HEK293 (cell line): ENCODE measurements around the gene MBD6.

Source experiments
- CTCF ChIA-PET: fragments of 350-600 bp; formaldehyde crosslinking; extraction: SDS; loops from one replicate; lab custom pipeline; 2021; ENCODE audit warnings: antibody characterized with exemption; lab: Yijun Ruan, JAX
- POLR2A ChIA-PET: fragments of 300-600 bp; formaldehyde crosslinking; extraction: SDS; loops from one replicate; lab custom pipeline; 2020; ENCODE audit warnings: antibody characterized with exemption, inconsistent platforms; lab: Yijun Ruan, JAX
- H3K27ac ChIP-seq: fragments of 200-500 bp; sonication (Bioruptor generic); 2 replicates; pipeline ENCODE4 v1.5.1; 2014; ENCODE audit warnings: low read depth, low read length, control low read depth, inconsistent platforms; ENCODE audit errors: extremely low read depth
- H3K36me3 ChIP-seq, 2 experiments: fragments of 200-500 bp in 1 of 2; sonication (Bioruptor generic) in 1 of 2; 1 replicate in 1 of 2; 2 replicates in 1 of 2; pipeline ENCODE4 v1.5.1; 2014 to 2017; ENCODE audit warnings: inconsistent platforms in 2 of 2, low read length in 2 of 2; ENCODE audit not compliant: control insufficient read depth in 2 of 2, insufficient read depth in 1 of 2
- H3K4me1 ChIP-seq: fragments of 200-500 bp; sonication (Bioruptor generic); 2 replicates; pipeline ENCODE4 v1.5.1; 2014; ENCODE audit warnings: mild to moderate bottlenecking, low read length, inconsistent platforms; ENCODE audit not compliant: control insufficient read depth, insufficient read depth
- H3K4me3 ChIP-seq: 2 replicates; pipeline ENCODE4 v1.5.1; 2011; ENCODE audit warnings: low read depth, mild to moderate bottlenecking, control low read depth, low read length, moderate library complexity
- H3K9me3 ChIP-seq: fragments of 200-500 bp; sonication (Bioruptor generic); 2 replicates; pipeline ENCODE4 v1.5.1; 2014; ENCODE audit warnings: low read depth, low read length, inconsistent platforms; ENCODE audit not compliant: control insufficient read depth, insufficient read depth
- CTCF ChIP-seq: fragments of 450-650 bp; formaldehyde crosslinking; IDR thresholded peaks from 2 replicates; pipeline ENCODE4 v1.5.1; 2016; ENCODE audit warnings: missing biosample characterization, missing genetic modification characterization
- FEZF1 ChIP-seq: fragments of 450-650 bp; formaldehyde crosslinking; IDR thresholded peaks from 2 replicates; pipeline ENCODE4 v1.5.1; 2016; ENCODE audit warnings: missing biosample characterization, missing genetic modification characterization
- KLF17 ChIP-seq: fragments of 450-650 bp; formaldehyde crosslinking; IDR thresholded peaks from 2 replicates; pipeline ENCODE4 v1.5.1; 2016; ENCODE audit warnings: missing biosample characterization, missing genetic modification characterization
- MEIS1 ChIP-seq: sonication (generic); formaldehyde crosslinking; IDR thresholded peaks from 2 replicates; pipeline ENCODE4 v1.8.1; 2022; ENCODE audit warnings: missing genetic modification reagents, mild to moderate bottlenecking, borderline replicate concordance
- OSR2 ChIP-seq: fragments of 450-650 bp; formaldehyde crosslinking; IDR thresholded peaks from 2 replicates; pipeline ENCODE4 v1.5.1; 2016; ENCODE audit warnings: missing biosample characterization, missing genetic modification characterization
- RBAK ChIP-seq: fragments of 450-650 bp; formaldehyde crosslinking; IDR thresholded peaks from 2 replicates; pipeline ENCODE4 v1.5.1; 2016; ENCODE audit warnings: missing biosample characterization, missing genetic modification characterization
- SCRT2 ChIP-seq: fragments of 450-650 bp; formaldehyde crosslinking; IDR thresholded peaks from 2 replicates; pipeline ENCODE4 v1.5.1; 2016; ENCODE audit warnings: missing biosample characterization, missing genetic modification characterization
- SP7 ChIP-seq: fragments of 450-650 bp; formaldehyde crosslinking; IDR thresholded peaks from 2 replicates; pipeline ENCODE4 v1.5.1; 2016; ENCODE audit warnings: missing biosample characterization, missing genetic modification characterization
- ZBTB1 ChIP-seq: fragments of 450-650 bp; formaldehyde crosslinking; IDR thresholded peaks from 2 replicates; pipeline ENCODE4 v1.5.1; 2016; ENCODE audit warnings: missing biosample characterization, missing genetic modification characterization
- ZNF10 ChIP-seq: fragments of 450-650 bp; formaldehyde crosslinking; IDR thresholded peaks from 2 replicates; pipeline ENCODE4 v1.5.1; 2017; ENCODE audit warnings: missing biosample characterization, missing genetic modification characterization
- ZNF114 ChIP-seq: fragments of 450-650 bp; formaldehyde crosslinking; IDR thresholded peaks from 2 replicates; pipeline ENCODE4 v1.5.0; 2017; ENCODE audit warnings: missing biosample characterization, missing genetic modification characterization
- ZNF140 ChIP-seq: fragments of 450-650 bp; formaldehyde crosslinking; IDR thresholded peaks from 2 replicates; pipeline ENCODE4 v1.5.1; 2016; ENCODE audit warnings: missing biosample characterization, missing genetic modification characterization
- ZNF157 ChIP-seq: fragments of 450-650 bp; formaldehyde crosslinking; IDR thresholded peaks from 2 replicates; pipeline ENCODE4 v1.5.1; 2016; ENCODE audit warnings: missing biosample characterization, missing genetic modification characterization
- ZNF174 ChIP-seq: fragments of 450-650 bp; formaldehyde crosslinking; IDR thresholded peaks from 2 replicates; pipeline ENCODE4 v1.5.0; 2017; ENCODE audit warnings: missing biosample characterization, mild to moderate bottlenecking, missing genetic modification characterization
- ZNF202 ChIP-seq: fragments of 450-650 bp; formaldehyde crosslinking; IDR thresholded peaks from 2 replicates; pipeline ENCODE4 v1.5.1; 2016; ENCODE audit warnings: missing biosample characterization, missing genetic modification characterization, borderline replicate concordance
- ZNF239 ChIP-seq: fragments of 450-650 bp; formaldehyde crosslinking; IDR thresholded peaks from 2 replicates; pipeline ENCODE4 v1.5.1; 2016; ENCODE audit warnings: missing biosample characterization, missing genetic modification characterization
- ZNF350 ChIP-seq: fragments of 450-650 bp; formaldehyde crosslinking; IDR thresholded peaks from 2 replicates; pipeline ENCODE4 v1.5.0; 2017; ENCODE audit warnings: missing biosample characterization, mild to moderate bottlenecking, missing genetic modification characterization
- ZNF354C ChIP-seq: fragments of 450-650 bp; formaldehyde crosslinking; IDR thresholded peaks from 2 replicates; pipeline ENCODE4 v1.5.1; 2016; ENCODE audit warnings: missing biosample characterization, missing genetic modification characterization, low read depth, borderline replicate concordance
- ZNF366 ChIP-seq: fragments of 450-650 bp; formaldehyde crosslinking; conservative IDR thresholded peaks from 2 replicates; pipeline ENCODE4 v1.5.1; 2016; ENCODE audit warnings: missing biosample characterization, missing genetic modification characterization
- ZNF473 ChIP-seq: fragments of 450-650 bp; formaldehyde crosslinking; IDR thresholded peaks from 2 replicates; pipeline ENCODE4 v1.5.1; 2017; ENCODE audit warnings: missing biosample characterization, missing genetic modification characterization
- ZNF629 ChIP-seq: fragments of 450-650 bp; formaldehyde crosslinking; IDR thresholded peaks from 2 replicates; pipeline ENCODE4 v1.5.1; 2017; ENCODE audit warnings: missing biosample characterization, missing genetic modification characterization
- ZNF639 ChIP-seq: fragments of 450-650 bp; formaldehyde crosslinking; IDR thresholded peaks from 2 replicates; pipeline ENCODE4 v1.5.1; 2016; ENCODE audit warnings: missing biosample characterization, missing genetic modification characterization
- ZNF664 ChIP-seq: fragments of 450-650 bp; formaldehyde crosslinking; IDR thresholded peaks from 2 replicates; pipeline ENCODE4 v1.5.1; 2016; ENCODE audit warnings: missing biosample characterization, missing genetic modification characterization
- TF ChIP-seq, protein P1 (sequence below): fragments of 450-650 bp; formaldehyde crosslinking; IDR thresholded peaks from 2 replicates; pipeline ENCODE4 v1.5.1; 2017; ENCODE audit warnings: missing biosample characterization, mild to moderate bottlenecking, missing genetic modification characterization, moderate library complexity

The MBD6 gene

DNA sequence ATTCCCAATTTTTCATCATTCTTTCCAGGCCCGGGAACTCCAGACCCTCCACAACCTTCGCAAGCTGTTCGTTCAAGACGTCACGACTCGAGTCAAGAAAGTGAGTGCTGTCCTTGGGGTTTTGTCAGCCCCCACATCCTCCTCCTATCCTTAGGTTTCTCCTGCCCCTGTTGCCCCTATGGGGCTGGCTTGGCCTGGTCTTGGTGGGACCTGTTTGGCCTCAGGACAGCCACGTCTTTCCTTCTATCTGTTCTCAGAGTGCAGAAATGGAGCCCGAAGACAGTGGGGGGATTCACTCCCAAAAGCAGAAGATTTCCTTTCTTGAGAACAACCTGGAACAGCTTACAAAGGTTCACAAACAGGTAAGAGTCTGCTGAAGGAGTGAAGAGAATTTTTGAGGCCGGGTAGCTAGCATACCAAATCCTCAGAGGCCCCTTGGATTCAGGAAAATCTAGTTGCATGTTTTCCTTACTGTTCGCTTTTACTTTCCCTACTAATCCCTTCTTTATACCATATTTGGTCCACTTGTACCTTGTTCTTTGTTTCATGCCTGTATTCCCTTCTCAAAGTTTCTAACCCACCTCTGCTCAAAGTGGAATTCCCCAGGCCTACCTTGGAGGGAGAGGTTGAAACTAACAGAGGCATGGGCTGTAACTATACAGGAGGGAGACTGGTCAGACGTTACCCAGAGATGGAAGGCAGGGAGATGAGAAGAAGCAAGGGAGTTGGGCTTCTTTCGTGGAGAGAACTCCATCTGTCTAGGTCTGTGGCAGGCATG is 55.5 kb downstream of the MBD6 start:
- CTCF ChIA-PET = interaction anchor here (1.0 to 1.3 kb wide), 2 partner anchors 42 to 157 kb away, joined by 3 read pairs; no protein-coding TSS in a partner anchor
- H3K36me3 ChIP-seq = peaks cover 8 to 66% of the 10 kb centered on the region in 2 experiments; a peak in 2 of 3 replicates

DNA sequence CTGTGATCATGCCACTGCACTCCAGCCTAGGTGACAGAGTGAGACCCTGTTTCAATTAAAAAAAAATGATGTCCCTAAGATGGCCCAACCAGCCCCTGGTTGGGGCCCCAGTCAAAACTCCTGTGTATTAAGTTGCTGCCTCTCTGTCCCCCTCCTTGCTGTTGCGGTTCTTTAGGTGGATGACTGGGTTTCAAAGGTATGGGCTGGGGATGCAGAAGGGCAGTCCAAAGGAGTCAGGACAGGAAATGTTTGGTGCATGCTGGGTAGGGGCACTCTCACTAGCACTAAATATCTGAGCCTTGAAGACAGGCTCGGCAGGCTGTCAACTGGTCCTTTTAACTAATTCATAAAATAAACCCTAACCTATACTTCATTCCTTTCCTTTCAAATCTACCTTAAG is 56.4 kb downstream of the MBD6 start:
- H3K4me1 ChIP-seq = no peaks in the 10 kb centered on the region
- ChIA-PET POLR2A (no interaction called here), CTCF (interaction anchor here (1.1 kb wide), 1 partner anchor 19 kb away, joined by 3 read pairs; no protein-coding TSS in a partner anchor)
- no peak overlapping the region for H3K27ac ChIP-seq
- no peak overlapping the region for H3K4me3 ChIP-seq
- no peaks in the 10 kb centered on the region for H3K9me3 ChIP-seq
- no peak for TF ChIP-seq ZNF239
- TF ChIP-seq ZNF473 (tag by site-specific recombination) = no peak
- no peak for TF ChIP-seq ZNF629 (tag by site-specific recombination)
- TF ChIP-seq, protein P1, sequence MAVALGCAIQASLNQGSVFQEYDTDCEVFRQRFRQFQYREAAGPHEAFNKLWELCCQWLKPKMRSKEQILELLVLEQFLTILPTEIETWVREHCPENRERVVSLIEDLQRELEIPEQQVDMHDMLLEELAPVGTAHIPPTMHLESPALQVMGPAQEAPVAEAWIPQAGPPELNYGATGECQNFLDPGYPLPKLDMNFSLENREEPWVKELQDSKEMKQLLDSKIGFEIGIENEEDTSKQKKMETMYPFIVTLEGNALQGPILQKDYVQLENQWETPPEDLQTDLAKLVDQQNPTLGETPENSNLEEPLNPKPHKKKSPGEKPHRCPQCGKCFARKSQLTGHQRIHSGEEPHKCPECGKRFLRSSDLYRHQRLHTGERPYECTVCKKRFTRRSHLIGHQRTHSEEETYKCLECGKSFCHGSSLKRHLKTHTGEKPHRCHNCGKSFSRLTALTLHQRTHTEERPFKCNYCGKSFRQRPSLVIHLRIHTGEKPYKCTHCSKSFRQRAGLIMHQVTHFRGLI (tag by site-specific recombination) = no peak
- TF ChIP-seq SCRT2 (tag by site-specific recombination) = no peak
- TF ChIP-seq ZNF10 (tag by site-specific recombination) = no peak
- TF ChIP-seq KLF17 (tag by site-specific recombination) = no peak
- TF ChIP-seq ZNF140 (tag by site-specific recombination) = no peak
- no peak for TF ChIP-seq ZNF114 (tag by site-specific recombination)
- TF ChIP-seq ZNF639 = no peak
- TF ChIP-seq OSR2 (tag by site-specific recombination) = no peak
- no peak for TF ChIP-seq CTCF (tag by site-specific recombination)
- TF ChIP-seq ZNF202 (tag by site-specific recombination) = no peak
- TF ChIP-seq MEIS1 (CRISPR knock-in tag) = no peak
- no peak for TF ChIP-seq ZNF366 (tag by site-specific recombination)
- TF ChIP-seq ZNF354C (tag by site-specific recombination) = no peak
- TF ChIP-seq FEZF1 (tag by site-specific recombination) = no peak
- TF ChIP-seq ZNF174 = no peak
- no peak for TF ChIP-seq RBAK (tag by site-specific recombination)
- peaks cover 8 to 64% of the 10 kb centered on the region in 2 experiments; a peak in 2 of 3 replicates for H3K36me3 ChIP-seq

More for the DNA sequence above, 55.5 kb downstream of the MBD6 start:
- POLR2A ChIA-PET = no interaction called here
- TF ChIP-seq ZNF664 (tag by site-specific recombination) (no peak), ZBTB1 (no peak), ZNF350 (tag by site-specific recombination) (no peak), ZNF157 (tag by site-specific recombination) (no peak), SP7 (tag by site-specific recombination) (no peak)
- H3K27ac ChIP-seq = no peak overlapping the region
- H3K9me3 ChIP-seq = no peaks in the 10 kb centered on the region
- H3K4me3 ChIP-seq = no peak overlapping the region
- no peaks in the 10 kb centered on the region for H3K4me1 ChIP-seq
